Effector memory CD4-positive, alpha-beta T cell (primary cell): ENCODE data around the gene CETN3.

Experiments
- DNase-seq, 3 donors: peaks; one replicate each; pipeline ENCODE4 v3.0.0-alpha.2; 2020
- H3K27ac ChIP-seq: 2 replicates; pipeline ENCODE4 v1.7.0; 2013; ENCODE audit warnings: mild to moderate bottlenecking, low read length, moderate library complexity; ENCODE audit not compliant: insufficient read depth, poor library complexity, severe bottlenecking
- H3K27me3 ChIP-seq: replicated peaks from 2 replicates; pipeline ENCODE4 v1.7.0; 2013; ENCODE audit warnings: mild to moderate bottlenecking, low read length; ENCODE audit not compliant: insufficient read depth, control insufficient read depth, poor library complexity, severe bottlenecking
- H3K36me3 ChIP-seq: 2 replicates; pipeline ENCODE4 v1.7.0; 2013; ENCODE audit warnings: mild to moderate bottlenecking, low read length, moderate library complexity; ENCODE audit not compliant: control insufficient read depth, insufficient read depth
- H3K4me1 ChIP-seq: 2 replicates; pipeline ENCODE4 v1.7.0; 2013; ENCODE audit warnings: low read length, mild to moderate bottlenecking; ENCODE audit not compliant: control insufficient read depth, insufficient read depth, poor library complexity, severe bottlenecking
- H3K4me3 ChIP-seq: 2 replicates; pipeline ENCODE4 v1.7.0; 2013; ENCODE audit warnings: low read length, low read depth, mild to moderate bottlenecking; ENCODE audit not compliant: insufficient read depth, poor library complexity, severe bottlenecking
- H3K9me3 ChIP-seq: 2 replicates; pipeline ENCODE4 v1.7.0; 2013; ENCODE audit warnings: mild to moderate bottlenecking, low read length, moderate library complexity; ENCODE audit not compliant: control insufficient read depth

The CETN3 gene

DNA sequence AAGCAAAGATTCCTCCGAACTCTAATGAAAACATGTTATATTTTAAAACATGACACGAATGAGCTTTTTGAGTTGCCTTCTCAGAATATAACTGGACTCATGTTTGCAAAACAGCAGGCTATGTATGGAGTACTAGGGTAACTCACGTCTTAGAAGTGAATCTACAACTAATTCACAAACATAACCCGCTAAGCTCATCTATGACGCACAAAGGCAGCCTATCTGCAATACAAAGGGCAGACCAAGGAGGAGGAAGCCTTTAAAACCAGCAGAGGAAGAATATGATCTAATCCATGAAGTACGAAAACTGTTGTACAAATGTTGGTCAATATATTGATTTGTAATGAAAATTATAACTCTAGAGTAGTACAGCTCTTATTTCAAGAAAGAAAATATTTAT, 67.0 kb downstream of the CETN3 start:
- H3K4me1 ChIP-seq, result no peaks in the 10 kb centered on the region
- no peak overlapping the region for H3K4me3 ChIP-seq
- no peak for DNase-seq
- H3K27ac ChIP-seq, result no peak overlapping the region
- H3K36me3 ChIP-seq, result no peaks in the 10 kb centered on the region
- no peaks in the 10 kb centered on the region for H3K27me3 ChIP-seq
- no peaks in the 10 kb centered on the region for H3K9me3 ChIP-seq
